Measurements from ENCODE around the gene DBNDD1. TPM values are rescaled to one million over a fixed set of nuclear protein-coding genes. Genes with fewer than 3 reads are reported as not detected.

DBNDD1 gene
- total RNA-seq, 1 donor from 2014 or later: 36.8 TPM

GRCh38 chr16:90047714-90048346 is 28.6 kb upstream of the DBNDD1 start:
- peak overlapping the region; percentile 36 for H3K27ac Mint-ChIP-seq (ENCODE audit: unreplicated experiment)
- H3K4me1 Mint-ChIP-seq (ENCODE audit: unreplicated experiment): no peaks in the 10 kb centered on the region
- H3K9me3 Mint-ChIP-seq (ENCODE audit: unreplicated experiment): no peaks in the 10 kb centered on the region
- peaks cover 9% of the 10 kb centered on the region for H3K27me3 Mint-ChIP-seq (ENCODE audit: unreplicated experiment)
- TF ChIP-seq CTCF (IDR thresholded peaks at IDR 0.05; ENCODE audit: unreplicated experiment): no peak
- no peak overlapping the region for H3K4me3 Mint-ChIP-seq (ENCODE audit: unreplicated experiment)
- DNase-seq (ENCODE audit: low spot score): no peak
- H3K36me3 Mint-ChIP-seq (ENCODE audit: low read depth, unreplicated experiment): peaks cover 4% of the 10 kb centered on the region

GRCh38 chr16:90046971-90047713 is 27.9 kb upstream of the DBNDD1 start:
- Mint-ChIP-seq H3K27ac (ENCODE audit: unreplicated experiment) (no peak overlapping the region), H3K4me3 (ENCODE audit: unreplicated experiment) (no peak overlapping the region), H3K9me3 (ENCODE audit: unreplicated experiment) (no peaks in the 10 kb centered on the region), H3K36me3 (ENCODE audit: low read depth, unreplicated experiment) (peaks cover 9% of the 10 kb centered on the region), H3K27me3 (ENCODE audit: unreplicated experiment) (peaks cover 9% of the 10 kb centered on the region), H3K4me1 (ENCODE audit: unreplicated experiment) (no peaks in the 10 kb centered on the region)
- TF ChIP-seq CTCF (IDR thresholded peaks at IDR 0.05; ENCODE audit: unreplicated experiment): no peak
- DNase-seq (ENCODE audit: low spot score): peak; percentile 50

GRCh38 chr16:90046122-90046970 is 27.1 kb upstream of the DBNDD1 start:
- Mint-ChIP-seq H3K27me3 (ENCODE audit: unreplicated experiment) (peaks cover 9% of the 10 kb centered on the region), H3K27ac (ENCODE audit: unreplicated experiment) (no peak overlapping the region), H3K4me3 (ENCODE audit: unreplicated experiment) (no peak overlapping the region), H3K36me3 (ENCODE audit: low read depth, unreplicated experiment) (peaks cover 10% of the 10 kb centered on the region), H3K9me3 (ENCODE audit: unreplicated experiment) (no peaks in the 10 kb centered on the region), H3K4me1 (ENCODE audit: unreplicated experiment) (no peaks in the 10 kb centered on the region)
- DNase-seq (ENCODE audit: low spot score): no peak
- no peak for TF ChIP-seq CTCF (IDR thresholded peaks at IDR 0.05; ENCODE audit: unreplicated experiment)

GRCh38 chr16:90044111-90044551 is 24.9 kb upstream of the DBNDD1 start:
- no peak overlapping the region for H3K4me3 Mint-ChIP-seq (ENCODE audit: unreplicated experiment)
- peaks cover 13% of the 10 kb centered on the region for H3K36me3 Mint-ChIP-seq (ENCODE audit: low read depth, unreplicated experiment)
- H3K27ac Mint-ChIP-seq (ENCODE audit: unreplicated experiment): no peak overlapping the region
- no peak for TF ChIP-seq CTCF (IDR thresholded peaks at IDR 0.05; ENCODE audit: unreplicated experiment)
- no peak for DNase-seq (ENCODE audit: low spot score)
- no peaks in the 10 kb centered on the region for H3K4me1 Mint-ChIP-seq (ENCODE audit: unreplicated experiment)
- no peaks in the 10 kb centered on the region for H3K9me3 Mint-ChIP-seq (ENCODE audit: unreplicated experiment)
- H3K27me3 Mint-ChIP-seq (ENCODE audit: unreplicated experiment): peaks cover 9% of the 10 kb centered on the region

All from endothelial cell (in vitro differentiated cells).